ENCODE results near the gene WDR33. TPM values are rescaled to one million over a fixed set of nuclear protein-coding genes. Genes with fewer than 3 reads are reported as not detected.

The WDR33 gene
- total RNA-seq, 1 donor from 2014 or later, result 37.1 TPM

DNA sequence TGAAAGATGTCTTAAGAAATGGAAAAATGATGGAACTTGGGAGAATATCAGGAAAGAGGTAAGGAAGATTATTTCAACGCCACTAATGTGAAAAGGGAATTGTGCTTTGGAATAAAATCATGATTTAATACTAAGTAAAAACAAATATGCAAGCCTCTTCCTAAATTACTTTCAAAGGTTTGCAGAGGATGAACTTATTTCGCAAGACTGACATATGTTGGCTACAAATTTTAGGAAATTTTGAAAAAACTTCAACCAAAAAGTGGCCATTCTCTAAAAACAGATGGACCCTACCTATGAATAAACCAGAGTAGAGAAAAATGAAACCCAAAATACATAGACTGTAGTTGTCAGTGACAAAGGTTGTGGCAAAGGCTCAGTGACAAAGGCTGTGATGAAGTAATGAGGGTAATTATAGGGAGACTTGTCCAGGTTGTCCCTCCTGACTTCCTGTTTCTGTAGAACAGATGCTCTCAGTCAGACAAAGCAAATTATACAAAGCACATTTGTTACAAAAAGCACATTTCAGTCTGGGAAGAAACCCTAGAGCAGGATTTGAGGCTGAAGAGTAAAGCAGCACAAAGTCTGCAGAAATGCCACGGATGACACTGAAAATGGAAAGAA is 70.2 kb downstream of the WDR33 start:
- intact Hi-C loops (cut with DNase I), result no loop called here
- Histone ChIP-seq H3K27ac (no peak overlapping the region), H3K36me3 (no peaks in the 10 kb centered on the region), H3K9me3 (no peaks in the 10 kb centered on the region), H3K27me3 (no peaks in the 10 kb centered on the region), H3K4me3 (no peak overlapping the region), H3K4me1 (no peaks in the 10 kb centered on the region)
- no peak for TF ChIP-seq POLR2A (IDR thresholded peaks at IDR 0.05)
- TF ChIP-seq, protein P1, sequence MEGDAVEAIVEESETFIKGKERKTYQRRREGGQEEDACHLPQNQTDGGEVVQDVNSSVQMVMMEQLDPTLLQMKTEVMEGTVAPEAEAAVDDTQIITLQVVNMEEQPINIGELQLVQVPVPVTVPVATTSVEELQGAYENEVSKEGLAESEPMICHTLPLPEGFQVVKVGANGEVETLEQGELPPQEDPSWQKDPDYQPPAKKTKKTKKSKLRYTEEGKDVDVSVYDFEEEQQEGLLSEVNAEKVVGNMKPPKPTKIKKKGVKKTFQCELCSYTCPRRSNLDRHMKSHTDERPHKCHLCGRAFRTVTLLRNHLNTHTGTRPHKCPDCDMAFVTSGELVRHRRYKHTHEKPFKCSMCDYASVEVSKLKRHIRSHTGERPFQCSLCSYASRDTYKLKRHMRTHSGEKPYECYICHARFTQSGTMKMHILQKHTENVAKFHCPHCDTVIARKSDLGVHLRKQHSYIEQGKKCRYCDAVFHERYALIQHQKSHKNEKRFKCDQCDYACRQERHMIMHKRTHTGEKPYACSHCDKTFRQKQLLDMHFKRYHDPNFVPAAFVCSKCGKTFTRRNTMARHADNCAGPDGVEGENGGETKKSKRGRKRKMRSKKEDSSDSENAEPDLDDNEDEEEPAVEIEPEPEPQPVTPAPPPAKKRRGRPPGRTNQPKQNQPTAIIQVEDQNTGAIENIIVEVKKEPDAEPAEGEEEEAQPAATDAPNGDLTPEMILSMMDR (IDR thresholded peaks at IDR 0.05), result no peak
- DNase-seq (ENCODE audit: extremely low spot score in 2 of 2), result no peak

DNA sequence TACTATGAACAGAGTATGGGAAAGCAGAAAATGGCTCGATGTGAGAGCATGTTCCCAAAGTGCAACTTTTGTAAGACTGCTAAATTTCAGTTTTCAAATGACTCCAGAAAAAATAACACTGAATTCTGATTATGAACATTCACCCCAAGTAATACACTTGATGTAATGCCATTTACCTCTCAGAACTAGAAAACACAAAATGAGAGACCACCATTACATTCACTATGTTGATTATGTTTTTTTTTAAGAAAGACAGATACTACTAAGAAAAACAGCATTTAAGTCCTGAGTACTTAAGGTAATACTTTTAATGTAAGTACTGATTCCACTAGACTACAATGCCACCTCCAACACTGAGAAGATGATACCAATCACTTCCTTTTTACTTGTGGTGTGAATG is 71.2 kb downstream of the WDR33 start:
- no peak for DNase-seq (ENCODE audit: extremely low spot score in 2 of 2)
- Histone ChIP-seq H3K27ac (no peak overlapping the region), H3K4me3 (no peak overlapping the region), H3K27me3 (no peaks in the 10 kb centered on the region), H3K4me1 (no peaks in the 10 kb centered on the region), H3K36me3 (no peaks in the 10 kb centered on the region), H3K9me3 (no peaks in the 10 kb centered on the region)
- TF ChIP-seq POLR2AphosphoS5 (IDR thresholded peaks at IDR 0.05; ENCODE audit: insufficient read depth in 1 of 2, low read depth in 1 of 2), result no peak
- TF ChIP-seq, protein P1 (IDR thresholded peaks at IDR 0.05), result no peak
- no peak for TF ChIP-seq POLR2A (IDR thresholded peaks at IDR 0.05)
- intact Hi-C loops (cut with DNase I), result no loop called here

DNA sequence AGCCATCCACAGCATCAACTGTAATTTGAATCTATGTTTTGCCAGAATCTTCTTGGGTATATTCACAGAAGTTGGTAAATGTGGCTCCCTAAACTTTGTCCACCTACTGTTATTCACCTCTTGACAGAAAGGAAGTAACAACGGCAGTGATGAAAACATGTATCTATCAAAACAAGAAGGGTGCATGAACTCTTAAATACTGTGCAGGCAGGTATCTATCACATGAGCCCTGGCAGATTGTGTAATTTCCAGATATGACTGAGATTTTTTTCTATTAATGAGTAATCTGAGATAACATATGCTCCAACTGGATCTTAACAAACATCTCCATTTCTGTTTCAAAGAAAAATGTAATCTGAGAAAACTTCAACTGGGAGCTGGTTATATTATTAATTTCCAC is 73.1 kb downstream of the WDR33 start:
- Histone ChIP-seq H3K9me3 (no peaks in the 10 kb centered on the region), H3K27me3 (no peaks in the 10 kb centered on the region), H3K36me3 (no peaks in the 10 kb centered on the region), H3K4me1 (no peaks in the 10 kb centered on the region), H3K4me3 (no peak overlapping the region), H3K27ac (no peak overlapping the region)
- no peak for DNase-seq (ENCODE audit: extremely low spot score in 2 of 2)
- TF ChIP-seq POLR2A (IDR thresholded peaks at IDR 0.05) (no peak), POLR2AphosphoS5 (IDR thresholded peaks at IDR 0.05; ENCODE audit: insufficient read depth in 1 of 2, low read depth in 1 of 2) (no peak)
- TF ChIP-seq, protein P1 (IDR thresholded peaks at IDR 0.05), result no peak
- intact Hi-C loops (cut with DNase I), result no loop called here

DNA sequence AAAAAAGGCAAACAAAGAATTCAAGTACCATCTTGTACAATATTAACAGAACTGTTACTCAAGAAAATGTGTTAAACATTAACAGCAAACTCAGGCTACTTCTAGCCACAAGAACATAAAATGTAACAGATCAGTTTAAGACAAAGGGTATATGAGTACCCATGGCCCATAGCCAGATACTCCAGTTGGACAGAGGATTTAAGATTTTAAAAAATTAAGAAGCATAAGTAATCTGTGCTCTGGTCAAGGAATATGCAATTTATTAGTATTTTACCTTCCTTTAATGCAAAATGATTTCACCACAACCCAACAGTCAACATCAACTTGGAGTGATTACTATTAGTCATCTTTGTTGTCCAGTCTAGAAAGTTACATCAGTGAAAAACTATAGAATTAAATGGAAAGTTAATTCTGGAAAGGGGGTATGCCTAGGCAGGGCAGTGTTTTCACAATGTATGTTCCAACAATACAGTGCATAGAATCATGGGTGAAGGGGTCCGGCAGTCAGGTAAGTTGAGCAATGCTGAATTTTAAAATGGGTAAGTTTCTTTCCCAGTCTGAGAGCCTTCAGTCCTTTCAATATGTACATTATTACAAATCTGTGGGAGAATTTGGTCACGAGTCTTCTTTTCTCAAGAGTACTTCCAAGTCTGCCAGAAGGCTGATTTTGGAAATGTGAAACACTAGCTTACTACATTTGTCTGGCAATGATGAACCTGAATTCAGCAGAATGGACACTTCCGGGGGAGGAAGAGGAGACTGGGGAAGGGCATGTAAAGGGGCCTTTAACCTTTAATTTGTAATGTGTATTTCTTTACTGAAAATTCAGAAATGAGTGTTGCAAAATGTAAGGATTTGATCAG is 75.2 kb downstream of the WDR33 start:
- Histone ChIP-seq H3K4me3 (no peak overlapping the region), H3K27ac (no peak overlapping the region), H3K9me3 (no peaks in the 10 kb centered on the region), H3K36me3 (no peaks in the 10 kb centered on the region), H3K27me3 (no peaks in the 10 kb centered on the region), H3K4me1 (no peaks in the 10 kb centered on the region)
- TF ChIP-seq POLR2A (IDR thresholded peaks at IDR 0.05), result no peak
- TF ChIP-seq, protein P1 (IDR thresholded peaks at IDR 0.05), result no peak
- no peak for TF ChIP-seq POLR2AphosphoS5 (IDR thresholded peaks at IDR 0.05; ENCODE audit: insufficient read depth in 1 of 2, low read depth in 1 of 2)
- intact Hi-C loops (cut with DNase I), result no loop called here
- no peak for DNase-seq (ENCODE audit: extremely low spot score in 2 of 2)

DNA sequence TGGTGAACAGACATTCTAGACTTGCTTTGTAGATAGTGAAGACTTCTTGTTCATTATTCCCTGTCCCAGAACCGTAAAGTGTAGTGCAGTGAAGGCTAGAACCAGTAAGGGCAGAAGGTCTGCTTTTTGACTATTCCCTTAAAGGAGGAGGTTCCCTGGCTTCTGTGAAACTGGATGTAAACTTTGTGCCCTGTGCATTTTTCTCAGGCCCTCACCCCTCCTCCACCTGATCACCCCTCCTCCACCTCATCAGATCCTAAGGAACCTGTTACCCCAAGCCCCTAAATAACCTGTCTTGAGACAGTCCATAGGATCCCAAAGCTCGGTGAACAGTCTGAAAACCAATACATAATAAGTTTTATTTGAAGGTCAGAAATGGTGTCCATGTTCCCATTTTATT is 75.9 kb downstream of the WDR33 start:
- intact Hi-C loops (cut with DNase I), result no loop called here
- H3K9me3 ChIP-seq, result no peaks in the 10 kb centered on the region
- TF ChIP-seq, protein P1 (IDR thresholded peaks at IDR 0.05), result no peak
- TF ChIP-seq POLR2AphosphoS5 (IDR thresholded peaks at IDR 0.05; ENCODE audit: insufficient read depth in 1 of 2, low read depth in 1 of 2) (no peak), POLR2A (IDR thresholded peaks at IDR 0.05) (no peak)

More for the DNA sequence above, 75.9 kb downstream of the WDR33 start:
- H3K4me1 ChIP-seq, result no peaks in the 10 kb centered on the region
- H3K36me3 ChIP-seq, result no peaks in the 10 kb centered on the region
- no peak for DNase-seq (ENCODE audit: extremely low spot score in 2 of 2)
- H3K27me3 ChIP-seq, result no peaks in the 10 kb centered on the region
- H3K27ac ChIP-seq, result no peak overlapping the region
- no peak overlapping the region for H3K4me3 ChIP-seq
